GM12864 (cell line): ENCODE measurements around the gene ARL13A.

Experiments
- DNase-seq: peaks from one replicate; pipeline ENCODE4 v3.0.0-alpha.2; 2011; ENCODE audit warnings: low read depth
- H3K4me3 ChIP-seq: 2 replicates; pipeline ENCODE4 v1.5.1; 2011; ENCODE audit warnings: mild to moderate bottlenecking, low read depth, low read length, control low read depth
- TF ChIP-seq, protein P1 (sequence below): IDR thresholded peaks from 2 replicates; pipeline ENCODE4 v1.5.1; 2011; ENCODE audit warnings: low read depth, mild to moderate bottlenecking, moderate library complexity, low read length, control low read depth, inconsistent platforms; ENCODE audit errors: missing control alignments

The ARL13A gene

DNA sequence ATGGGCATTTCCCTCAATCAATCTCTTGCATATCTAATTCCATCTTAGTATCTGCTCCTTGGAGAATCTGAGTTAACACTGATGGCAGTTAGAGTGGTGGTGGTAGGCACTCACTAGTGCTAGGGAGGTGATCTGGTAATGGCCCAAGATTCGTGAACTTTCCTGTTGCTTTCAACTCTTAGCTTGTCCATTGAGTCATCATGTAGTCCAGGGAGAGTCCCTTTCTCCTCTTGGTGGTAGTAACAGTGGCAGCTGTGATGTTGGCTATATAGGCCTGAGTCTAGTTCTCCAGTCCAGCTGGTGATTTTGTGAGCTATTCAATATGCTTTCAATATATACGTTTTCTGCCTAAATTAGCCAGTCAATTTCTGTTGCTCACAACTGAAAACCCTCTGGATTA, 33.7 kb upstream of the ARL13A start:
- H3K4me3 ChIP-seq, result no peak overlapping the region
- TF ChIP-seq, protein P1, sequence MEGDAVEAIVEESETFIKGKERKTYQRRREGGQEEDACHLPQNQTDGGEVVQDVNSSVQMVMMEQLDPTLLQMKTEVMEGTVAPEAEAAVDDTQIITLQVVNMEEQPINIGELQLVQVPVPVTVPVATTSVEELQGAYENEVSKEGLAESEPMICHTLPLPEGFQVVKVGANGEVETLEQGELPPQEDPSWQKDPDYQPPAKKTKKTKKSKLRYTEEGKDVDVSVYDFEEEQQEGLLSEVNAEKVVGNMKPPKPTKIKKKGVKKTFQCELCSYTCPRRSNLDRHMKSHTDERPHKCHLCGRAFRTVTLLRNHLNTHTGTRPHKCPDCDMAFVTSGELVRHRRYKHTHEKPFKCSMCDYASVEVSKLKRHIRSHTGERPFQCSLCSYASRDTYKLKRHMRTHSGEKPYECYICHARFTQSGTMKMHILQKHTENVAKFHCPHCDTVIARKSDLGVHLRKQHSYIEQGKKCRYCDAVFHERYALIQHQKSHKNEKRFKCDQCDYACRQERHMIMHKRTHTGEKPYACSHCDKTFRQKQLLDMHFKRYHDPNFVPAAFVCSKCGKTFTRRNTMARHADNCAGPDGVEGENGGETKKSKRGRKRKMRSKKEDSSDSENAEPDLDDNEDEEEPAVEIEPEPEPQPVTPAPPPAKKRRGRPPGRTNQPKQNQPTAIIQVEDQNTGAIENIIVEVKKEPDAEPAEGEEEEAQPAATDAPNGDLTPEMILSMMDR, result no peak
- DNase-seq, result no peak

DNA sequence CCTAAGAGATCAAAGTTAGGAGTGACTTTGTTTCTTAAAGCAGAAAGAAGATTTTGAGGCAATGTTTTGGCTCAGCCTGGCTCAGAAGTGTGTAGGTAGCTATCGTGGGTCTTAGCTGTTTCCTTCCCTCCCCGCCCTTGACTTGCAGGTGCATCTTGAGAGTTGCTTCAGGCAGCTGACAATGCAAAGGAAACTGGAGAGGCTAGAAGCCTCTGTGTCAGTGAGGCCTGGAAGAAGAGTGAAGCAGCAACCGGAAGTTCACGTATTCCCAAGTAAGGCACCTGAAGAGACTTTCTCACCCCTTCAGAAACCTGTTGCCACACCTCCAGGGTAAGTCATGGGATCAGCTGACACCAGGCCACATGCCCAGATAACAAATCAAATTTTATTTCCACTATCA, 30.2 kb upstream of the ARL13A start:
- no peak for DNase-seq
- no peak overlapping the region for H3K4me3 ChIP-seq
- TF ChIP-seq, protein P1, result no peak

DNA sequence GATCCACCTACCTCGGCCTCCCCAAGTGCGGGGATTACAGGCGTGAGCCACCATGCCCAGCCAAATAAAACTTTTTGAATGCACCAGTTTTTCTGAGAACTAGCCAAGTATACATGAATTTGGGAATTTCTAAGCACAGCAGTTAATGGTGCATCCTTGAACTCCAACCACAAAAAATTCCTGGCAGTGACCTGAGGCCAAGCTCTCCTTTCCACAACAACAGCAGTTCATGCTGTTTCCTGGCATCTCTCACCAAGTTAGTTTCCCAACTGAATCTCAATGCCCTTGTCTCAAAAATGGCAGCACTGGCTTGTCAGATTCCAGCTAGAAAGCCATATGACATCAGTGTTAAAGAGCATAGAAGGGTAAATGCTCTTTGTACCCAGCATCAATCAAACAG, 24.9 kb upstream of the ARL13A start:
- TF ChIP-seq, protein P1, result no peak
- DNase-seq, result no peak
- no peak overlapping the region for H3K4me3 ChIP-seq

DNA sequence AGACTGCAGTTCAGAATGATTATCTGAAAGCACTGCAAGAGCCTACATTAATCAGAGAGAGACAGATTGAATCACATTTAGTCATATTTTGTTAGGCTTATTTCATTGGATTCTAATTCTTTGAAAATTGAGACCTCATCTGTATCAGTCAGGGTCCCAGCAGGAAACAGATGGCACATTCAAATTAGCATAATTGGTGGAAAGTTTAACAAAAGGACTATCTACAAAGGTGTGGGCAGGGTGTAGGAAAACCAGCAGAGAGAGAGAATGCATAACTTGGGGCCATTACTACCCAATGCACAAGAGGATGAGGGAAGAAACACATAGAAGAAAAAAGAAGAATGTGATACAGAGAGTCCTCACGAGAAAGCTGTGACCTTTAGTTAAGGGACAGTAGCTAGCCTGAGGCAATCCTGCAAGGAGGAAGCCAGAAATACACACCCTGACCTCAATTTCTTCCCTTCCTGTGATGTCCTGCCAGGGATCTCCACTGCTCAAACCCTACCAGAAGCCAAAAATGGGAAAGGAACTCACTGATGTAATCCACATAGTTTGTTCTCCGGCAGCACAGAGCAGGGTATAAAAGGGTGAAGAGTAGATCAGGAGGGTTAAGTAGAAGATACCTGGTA, 23.1 kb upstream of the ARL13A start:
- no peak for DNase-seq
- no peak overlapping the region for H3K4me3 ChIP-seq
- TF ChIP-seq, protein P1, result no peak

DNA sequence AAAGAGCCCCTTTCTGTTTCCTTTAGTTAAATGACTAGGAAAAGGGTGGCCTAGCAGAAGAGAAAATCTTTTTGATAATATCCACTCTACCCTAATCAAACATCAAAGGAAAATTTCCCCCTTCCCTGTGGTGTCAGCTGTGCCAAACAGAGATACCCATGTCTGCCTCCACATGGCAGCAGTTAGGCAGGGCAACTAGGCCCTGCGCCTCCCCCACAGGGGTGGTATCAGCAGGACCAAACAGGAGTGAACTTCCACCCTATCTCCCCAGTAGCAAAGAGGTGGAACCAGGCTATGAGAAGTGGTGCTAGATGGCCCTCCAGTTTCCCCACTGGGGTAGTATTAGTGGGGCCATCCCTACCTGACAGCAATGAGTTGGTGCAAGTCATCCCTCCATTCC, 21.0 kb upstream of the ARL13A start:
- TF ChIP-seq, protein P1, result no peak
- no peak for DNase-seq
- no peak overlapping the region for H3K4me3 ChIP-seq

DNA sequence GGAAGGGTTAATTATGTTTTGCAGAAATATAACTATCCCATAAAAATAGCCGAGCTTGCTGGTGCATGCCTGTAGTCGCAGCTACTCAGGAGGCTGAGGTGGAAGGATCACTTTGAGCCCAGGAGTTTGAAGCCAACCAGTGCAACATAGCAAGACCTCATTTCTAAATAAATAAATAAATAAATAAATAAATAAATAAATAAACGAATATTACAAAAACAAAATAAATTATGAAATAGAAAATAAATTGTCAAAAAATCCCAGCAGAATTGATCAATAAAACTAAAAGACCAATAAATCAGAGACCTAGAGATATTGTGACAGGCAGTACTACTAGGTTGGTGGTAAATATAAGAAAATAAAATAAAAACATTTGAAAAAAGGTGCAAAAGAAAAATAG, 6.7 kb upstream of the ARL13A start:
- no peak for DNase-seq
- no peak overlapping the region for H3K4me3 ChIP-seq
- TF ChIP-seq, protein P1, result no peak

DNA sequence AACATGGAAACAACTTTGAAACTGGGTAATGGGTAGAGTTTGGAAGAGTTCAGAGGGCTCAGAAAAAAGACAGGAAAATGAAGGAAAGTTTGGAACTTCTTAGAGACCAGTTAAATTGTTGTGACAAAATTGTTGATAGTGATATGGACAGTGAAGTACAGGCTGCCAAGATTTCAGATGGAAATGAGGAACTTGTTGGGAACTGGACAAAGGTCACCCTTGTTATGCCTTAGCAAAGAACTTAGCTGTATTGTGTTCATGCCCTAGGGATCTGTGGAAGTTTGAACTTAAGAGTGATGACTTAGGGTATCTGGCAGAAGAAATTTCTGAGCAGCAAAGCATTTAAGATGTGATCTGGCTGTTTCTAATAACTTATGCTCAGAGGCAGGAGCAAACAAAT, 5.1 kb upstream of the ARL13A start:
- H3K4me3 ChIP-seq, result no peak overlapping the region
- TF ChIP-seq, protein P1, result no peak
- no peak for DNase-seq
